Endothelial cell of umbilical vein (primary cell): ENCODE results near the gene ZDHHC14. TPM values are rescaled to one million over a fixed set of nuclear protein-coding genes. Genes with fewer than 3 reads are reported as not detected.

Source experiments
- BruUV-seq: library from RNA; stranded (reverse); fragments of 400-500 nt; replicated peaks from 2 replicates; lab custom pipeline; 2021; lab: Mats Ljungman, UMichigan
- CTCF ChIA-PET: fragments of 300-600, 350-600 bp; sonication (Branson Sonifier 250); formaldehyde crosslinking; loops from one replicate; lab custom pipeline; 2021; ENCODE audit warnings: antibody characterized with exemption, inconsistent platforms; lab: Charles Lee
- POLR2A ChIA-PET: fragments of 300-600, 350-600 bp; sonication (Branson Sonifier 250); formaldehyde crosslinking; loops from one replicate; lab custom pipeline; 2021; ENCODE audit warnings: antibody characterized with exemption, inconsistent platforms; lab: Charles Lee
- DNase-seq: peaks from one replicate; pipeline ENCODE4 v3.0.0-alpha.2; 2011; ENCODE audit warnings: low read depth, low spot score
- FAIRE-seq: peaks from 2 replicates; lab custom pipeline; 2011; peaks lifted over from hg19 to GRCh38; lab: Jason Lieb, UNC
- H2AFZ ChIP-seq: 2 replicates; pipeline ENCODE4 v1.6.0; 2012; ENCODE audit warnings: low read depth, low read length, control low read depth, inconsistent platforms
- H3K27ac ChIP-seq: 2 replicates; pipeline ENCODE4 v1.5.1; 2011; ENCODE audit warnings: low read depth, mild to moderate bottlenecking, control low read depth, low read length, moderate library complexity; ENCODE audit not compliant: insufficient read depth
- H3K27me3 ChIP-seq, 2 experiments: 2 replicates each; pipeline versions ENCODE4 v1.6.0 to v1.6.1; 2011; ENCODE audit warnings: low read length in 2 of 2, mixed read lengths in 1 of 2; ENCODE audit not compliant: control insufficient read depth in 2 of 2, insufficient read depth in 2 of 2
- H3K36me3 ChIP-seq, 2 experiments: 2 replicates in 1 of 2; 3 replicates in 1 of 2; pipeline ENCODE4 v1.5.1; 2011; ENCODE audit warnings: low read length in 2 of 2, mild to moderate bottlenecking in 1 of 2, moderate library complexity in 1 of 2; ENCODE audit not compliant: control insufficient read depth in 2 of 2, insufficient read depth in 2 of 2; ENCODE audit errors: extremely low read depth in 1 of 2
- H3K4me1 ChIP-seq: 3 replicates; pipeline ENCODE4 v1.5.1; 2011; ENCODE audit warnings: mild to moderate bottlenecking, low read length; ENCODE audit not compliant: control insufficient read depth, insufficient read depth; ENCODE audit errors: extremely low read depth
- H3K4me2 ChIP-seq: 2 replicates; pipeline ENCODE4 v1.6.1; 2011; ENCODE audit warnings: low read length, control low read depth, mixed read lengths; ENCODE audit not compliant: insufficient read depth
- H3K4me3 ChIP-seq, 3 experiments: fragments of 200-600 bp in 1 of 3; sonication (generic), shearing (Covaris generic) in 1 of 3; replicated peaks in 1 of 3; 2 replicates each; pipeline ENCODE4 v1.5.1; 2011 to 2016; ENCODE audit warnings: control low read depth in 3 of 3, low read length in 3 of 3, mild to moderate bottlenecking in 2 of 3, inconsistent platforms in 1 of 3, low read depth in 1 of 3, moderate library complexity in 1 of 3; ENCODE audit not compliant: insufficient read depth in 1 of 3
- H3K79me2 ChIP-seq: 2 replicates; pipeline ENCODE4 v1.6.0; 2012; ENCODE audit warnings: low read length, inconsistent platforms; ENCODE audit not compliant: control insufficient read depth, insufficient read depth
- H3K9ac ChIP-seq: replicated peaks from 2 replicates; pipeline ENCODE3; 2011; ENCODE audit warnings: low read length, control low read depth; ENCODE audit not compliant: insufficient read depth; ENCODE audit errors: extremely low read depth
- H3K9me1 ChIP-seq: replicated peaks from 3 replicates; pipeline ENCODE4 v1.6.0; 2011; ENCODE audit warnings: mild to moderate bottlenecking, low read length; ENCODE audit not compliant: control insufficient read depth, insufficient read depth; ENCODE audit errors: extremely low read depth
- H3K9me3 ChIP-seq: replicated peaks from 2 replicates; pipeline ENCODE4 v1.5.1; 2012; ENCODE audit warnings: low read length, inconsistent platforms; ENCODE audit not compliant: control insufficient read depth, insufficient read depth
- H4K20me1 ChIP-seq: replicated peaks from 2 replicates; pipeline ENCODE3; 2011; ENCODE audit warnings: mild to moderate bottlenecking, low read length; ENCODE audit not compliant: control insufficient read depth, insufficient read depth; ENCODE audit errors: extremely low read depth
- EZH2 ChIP-seq: IDR thresholded peaks from 2 replicates; pipeline ENCODE4 v1.6.1; 2012; ENCODE audit warnings: borderline replicate concordance, low read depth, mild to moderate bottlenecking, moderate library complexity, low read length, inconsistent platforms; ENCODE audit not compliant: severe bottlenecking
- FOS ChIP-seq: IDR thresholded peaks from 2 replicates; pipeline ENCODE4 v1.6.1; 2011; ENCODE audit warnings: mild to moderate bottlenecking, low read length, moderate library complexity, borderline replicate concordance; ENCODE audit not compliant: insufficient read depth
- GATA2 ChIP-seq: IDR thresholded peaks from 2 replicates; pipeline ENCODE4 v1.7.0; 2011; ENCODE audit warnings: low read depth, mild to moderate bottlenecking, moderate library complexity, mixed read lengths, low read length; ENCODE audit not compliant: insufficient read length, insufficient read depth
- JUN ChIP-seq: IDR thresholded peaks from 2 replicates; pipeline ENCODE4 v1.6.1; 2011; ENCODE audit warnings: borderline replicate concordance, low read depth; ENCODE audit not compliant: insufficient read length, insufficient read depth
- MYC ChIP-seq: IDR thresholded peaks from one replicate; pipeline ENCODE4 v1.6.1; 2011; ENCODE audit warnings: mild to moderate bottlenecking, low read depth, low read length
- POLR2A ChIP-seq: IDR thresholded peaks from 2 replicates; pipeline ENCODE4 v1.6.1; 2012; ENCODE audit warnings: low read depth, mild to moderate bottlenecking, control low read depth, low read length
- POLR2AphosphoS5 ChIP-seq: IDR thresholded peaks from 2 replicates; pipeline ENCODE4 v1.6.1; 2012; ENCODE audit warnings: low read depth, mild to moderate bottlenecking, control low read depth, low read length, moderate library complexity; ENCODE audit not compliant: insufficient read depth
- dilution Hi-C: fragments of 300-500 bp; cut with MboI; formaldehyde crosslinking; loops from one replicate; pipeline ENCODE4 v1.15.0; 2019; ENCODE audit warnings: low sequenced_read_pairs; ENCODE audit not compliant: extremely low pct_ligation_motif_present
- intact Hi-C: fragments of 100-400 bp; cut with micrococcal nuclease; formaldehyde crosslinking; loops from one replicate; pipeline ENCODE4 v1.10.0; 2022
- polyA plus RNA-seq, 4 experiments: library from polyadenylated mRNA; depleted of rRNA in 3 of 4; stranded (reverse) in 3 of 4; unstranded in 1 of 4; fragments of >200 nt; gene quantifications; 2 replicates each; pipeline versions ENCODE4 v1.2.1 to v1.2.3, GENCODE V29; 2011 to 2012; ENCODE audit warnings: missing spikeins in 1 of 4
- total RNA-seq: library from RNA; stranded (reverse); gene quantifications from 2 replicates; pipeline ENCODE4 v1.2.3, GENCODE V29; 2021
- TF ChIP-seq, protein P1 (sequence below): IDR thresholded peaks from 2 replicates; pipeline ENCODE4 v1.6.1; 2011; ENCODE audit not compliant: insufficient read depth, insufficient read length
- TF ChIP-seq, protein P2 (sequence below), 2 donors: IDR thresholded peaks; 1 replicate in 1 of 2; 2 replicates in 1 of 2; pipeline ENCODE4 v1.5.1; 2011; ENCODE audit warnings: low read length in 2 of 2, mild to moderate bottlenecking in 2 of 2, moderate library complexity in 2 of 2, control low read depth in 1 of 2, inconsistent platforms in 1 of 2, low read depth in 1 of 2; ENCODE audit not compliant: insufficient read depth in 1 of 2; ENCODE audit errors: extremely low read depth in 1 of 2

The ZDHHC14 gene
- total and polyA plus RNA-seq, 2 donors (not counting 3 experiments of a cell fraction or from before 2014, with no cell fraction given), result 23.0 to 25.6 TPM

DNA sequence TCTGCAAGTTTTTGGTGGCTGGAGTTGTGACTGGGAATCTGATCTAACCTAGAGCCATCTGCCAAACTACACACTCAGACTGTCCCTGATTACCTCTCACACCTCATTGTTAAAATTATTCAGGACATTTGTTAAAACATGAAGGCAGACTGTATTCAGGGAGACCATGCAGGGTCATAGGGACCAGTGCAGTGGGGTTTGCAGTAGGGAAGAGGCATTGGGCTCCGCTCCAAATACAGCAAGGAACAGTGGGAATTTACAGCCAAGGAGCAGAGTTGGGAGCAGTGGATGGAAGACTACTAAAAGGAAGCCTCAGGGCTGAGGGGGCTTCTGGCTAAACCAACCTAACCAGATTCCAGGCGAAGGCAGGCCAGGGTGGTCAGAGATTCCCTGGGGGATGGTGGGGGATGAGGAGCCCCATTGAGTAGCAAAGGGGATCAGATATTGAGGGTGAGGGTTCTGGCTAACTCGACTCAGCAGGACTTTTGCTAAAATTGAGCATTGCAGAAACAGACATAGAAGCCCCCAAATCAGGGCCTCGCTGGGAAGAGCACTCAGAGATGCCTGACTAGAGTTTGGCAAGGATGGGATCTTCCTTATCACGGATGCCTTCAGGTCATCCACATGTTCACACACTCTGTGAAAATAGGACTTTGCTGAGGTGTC is 172.0 kb downstream of the ZDHHC14 start:
- intact Hi-C loops, result no loop called here
- TF ChIP-seq, protein P1, sequence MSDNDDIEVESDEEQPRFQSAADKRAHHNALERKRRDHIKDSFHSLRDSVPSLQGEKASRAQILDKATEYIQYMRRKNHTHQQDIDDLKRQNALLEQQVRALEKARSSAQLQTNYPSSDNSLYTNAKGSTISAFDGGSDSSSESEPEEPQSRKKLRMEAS, result no peak
- TF ChIP-seq, protein P2, sequence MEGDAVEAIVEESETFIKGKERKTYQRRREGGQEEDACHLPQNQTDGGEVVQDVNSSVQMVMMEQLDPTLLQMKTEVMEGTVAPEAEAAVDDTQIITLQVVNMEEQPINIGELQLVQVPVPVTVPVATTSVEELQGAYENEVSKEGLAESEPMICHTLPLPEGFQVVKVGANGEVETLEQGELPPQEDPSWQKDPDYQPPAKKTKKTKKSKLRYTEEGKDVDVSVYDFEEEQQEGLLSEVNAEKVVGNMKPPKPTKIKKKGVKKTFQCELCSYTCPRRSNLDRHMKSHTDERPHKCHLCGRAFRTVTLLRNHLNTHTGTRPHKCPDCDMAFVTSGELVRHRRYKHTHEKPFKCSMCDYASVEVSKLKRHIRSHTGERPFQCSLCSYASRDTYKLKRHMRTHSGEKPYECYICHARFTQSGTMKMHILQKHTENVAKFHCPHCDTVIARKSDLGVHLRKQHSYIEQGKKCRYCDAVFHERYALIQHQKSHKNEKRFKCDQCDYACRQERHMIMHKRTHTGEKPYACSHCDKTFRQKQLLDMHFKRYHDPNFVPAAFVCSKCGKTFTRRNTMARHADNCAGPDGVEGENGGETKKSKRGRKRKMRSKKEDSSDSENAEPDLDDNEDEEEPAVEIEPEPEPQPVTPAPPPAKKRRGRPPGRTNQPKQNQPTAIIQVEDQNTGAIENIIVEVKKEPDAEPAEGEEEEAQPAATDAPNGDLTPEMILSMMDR (IDR thresholded peaks at IDR 0.05; ENCODE audit: extremely low read depth in 1 of 2, insufficient read depth in 1 of 2, low read depth in 1 of 2, low read length in 2 of 2), result no peak
- no peak for TF ChIP-seq GATA2
- TF ChIP-seq FOS, result no peak
- no peak for TF ChIP-seq EZH2
- TF ChIP-seq MYC, result no peak
- TF ChIP-seq POLR2AphosphoS5, result no peak
- no peak for TF ChIP-seq JUN
- no peak for TF ChIP-seq POLR2A
- no peak overlapping the region for H3K4me3 ChIP-seq
- H3K9me1 ChIP-seq, result no peaks in the 10 kb centered on the region
- BruUV-seq, result no TSS peak
- FAIRE-seq (no peak), DNase-seq (no peak)
- H3K9me3 ChIP-seq, result no peaks in the 10 kb centered on the region
- no peaks in the 10 kb centered on the region for H3K27me3 ChIP-seq
- no peak overlapping the region for H3K9ac ChIP-seq
- no peaks in the 10 kb centered on the region for H3K36me3 ChIP-seq
- H3K4me2 ChIP-seq, result no peak overlapping the region
- ChIA-PET CTCF (no interaction called here), POLR2A (no interaction called here)
- H4K20me1 ChIP-seq, result no peaks in the 10 kb centered on the region
- no peak overlapping the region for H2AFZ ChIP-seq
- H3K4me1 ChIP-seq, result no peaks in the 10 kb centered on the region
- no peaks in the 10 kb centered on the region for H3K79me2 ChIP-seq
- dilution Hi-C loops, result no loop called here
- no peak overlapping the region for H3K27ac ChIP-seq
